GM12875 (cell line): Measurements from ENCODE around the gene IFI27L1.

Experiments used
- H3K4me3 ChIP-seq: one replicate; pipeline ENCODE4 v1.5.1; 2011; ENCODE audit warnings: low read depth, low read length, control low read depth
- CTCF ChIP-seq: IDR thresholded peaks from 2 replicates; pipeline ENCODE4 v1.5.1; 2011; ENCODE audit warnings: low read depth, mild to moderate bottlenecking, control low read depth, inconsistent platforms, low read length, moderate library complexity, borderline replicate concordance; ENCODE audit not compliant: insufficient read depth

Gene IFI27L1

GRCh38 chr14:94121485-94121884 is 40.4 kb downstream of the IFI27L1 start:
- H3K4me3 ChIP-seq: no peak overlapping the region

GRCh38 chr14:94122438-94122837 is 41.3 kb downstream of the IFI27L1 start:
- no peak for TF ChIP-seq CTCF
- no peak overlapping the region for H3K4me3 ChIP-seq

More at GRCh38 chr14:94121485-94121884, 40.4 kb downstream of the IFI27L1 start:
- TF ChIP-seq CTCF: no peak

- H3K4me3 ChIP-seq: no peak overlapping the region
- no peak for TF ChIP-seq CTCF
Observed at GRCh38 chr14:94123296-94123695, 42.2 kb downstream of the IFI27L1 start.

GRCh38 chr14:94123868-94124267 is 42.8 kb downstream of the IFI27L1 start:
- no peak for TF ChIP-seq CTCF
- H3K4me3 ChIP-seq: no peak overlapping the region

- no peak overlapping the region for H3K4me3 ChIP-seq
- no peak for TF ChIP-seq CTCF
Observed at GRCh38 chr14:94124582-94125377, 43.7 kb downstream of the IFI27L1 start.

GRCh38 chr14:94125659-94126418 is 44.7 kb downstream of the IFI27L1 start:
- no peak for TF ChIP-seq CTCF
- H3K4me3 ChIP-seq: no peak overlapping the region

GRCh38 chr14:94126419-94126677 is 45.2 kb downstream of the IFI27L1 start:
- TF ChIP-seq CTCF: no peak

More at GRCh38 chr14:94126419-94126677, 45.2 kb downstream of the IFI27L1 start:
- H3K4me3 ChIP-seq: no peak overlapping the region
